SK-N-SH treated with all-trans-retinoic acid at 6 μM for 48 hours (cell line): ENCODE measurements around the gene TSHZ2.

Experiments
- ATAC-seq: fragments of 200-7000 bp; cut with Tn5 transposase; 3 replicates; pipeline ENCODE4 v1.9.1; 2020; ENCODE audit warnings: mild to moderate bottlenecking, moderate library complexity
- ARNTL ChIP-seq: fragments of 450-650 bp; formaldehyde crosslinking; IDR thresholded peaks from 2 replicates; pipeline ENCODE4 v1.5.0; 2020; ENCODE audit warnings: low read depth, mild to moderate bottlenecking, moderate library complexity, borderline replicate concordance
- BACH2 ChIP-seq: fragments of 250-450 bp; sonication (Bioruptor Pico); IDR thresholded peaks from 2 replicates; pipeline ENCODE4 v1.9.0; 2021; ENCODE audit warnings: mild to moderate bottlenecking, borderline replicate concordance
- CSDC2 ChIP-seq: fragments of 250-450 bp; sonication (Bioruptor Pico); IDR thresholded peaks from 2 replicates; pipeline ENCODE4 v1.5.0; 2020; ENCODE audit warnings: mild to moderate bottlenecking, moderate library complexity
- ESRRG ChIP-seq: fragments of 250-450 bp; sonication (Bioruptor Pico); IDR thresholded peaks from 2 replicates; pipeline ENCODE4 v1.6.1; 2021; ENCODE audit warnings: mild to moderate bottlenecking
- GLIS3 ChIP-seq: fragments of 250-450 bp; sonication (Bioruptor Pico); IDR thresholded peaks from 2 replicates; pipeline ENCODE4 v1.5.0; 2020; ENCODE audit warnings: mild to moderate bottlenecking, moderate library complexity
- ISL1 ChIP-seq: fragments of 250-450 bp; sonication (Bioruptor Pico); IDR thresholded peaks from 2 replicates; pipeline ENCODE4 v2.1.2; 2022; ENCODE audit warnings: mild to moderate bottlenecking, moderate library complexity
- OSR1 ChIP-seq: fragments of 250-450 bp; sonication (Bioruptor Pico); IDR thresholded peaks from 2 replicates; pipeline ENCODE4 v1.8.0; 2022; ENCODE audit warnings: moderate library complexity, mild to moderate bottlenecking, inconsistent platforms
- PPARA ChIP-seq: fragments of 250-450 bp; sonication (Bioruptor Pico); IDR thresholded peaks from 2 replicates; pipeline ENCODE4 v1.5.0; 2020; ENCODE audit warnings: mild to moderate bottlenecking, borderline replicate concordance
- RARB ChIP-seq: fragments of 250-450 bp; sonication (Bioruptor Pico); IDR thresholded peaks from 2 replicates; pipeline ENCODE4 v1.8.0; 2021; ENCODE audit warnings: mild to moderate bottlenecking, moderate library complexity
- SNAI2 ChIP-seq: fragments of 250-450 bp; sonication (Bioruptor Pico); IDR thresholded peaks from 2 replicates; pipeline ENCODE4 v1.5.0; 2020; ENCODE audit warnings: mild to moderate bottlenecking, moderate library complexity
- TCF4 ChIP-seq: fragments of 250-450 bp; sonication (Bioruptor Pico); IDR thresholded peaks from 2 replicates; pipeline ENCODE4 v1.8.0; 2021; ENCODE audit warnings: mild to moderate bottlenecking, moderate library complexity, borderline replicate concordance
- ZC3H10 ChIP-seq: fragments of 250-450 bp; sonication (Bioruptor Pico); IDR thresholded peaks from 2 replicates; pipeline ENCODE4 v1.5.1; 2021; ENCODE audit warnings: mild to moderate bottlenecking, moderate library complexity
- ZFP3 ChIP-seq: fragments of 250-450 bp; sonication (Bioruptor Pico); IDR thresholded peaks from 2 replicates; pipeline ENCODE4 v1.5.0; 2020; ENCODE audit warnings: mild to moderate bottlenecking, moderate library complexity
- ZFP30 ChIP-seq: fragments of 450-650 bp; formaldehyde crosslinking; IDR thresholded peaks from 2 replicates; pipeline ENCODE4 v1.5.0; 2022; ENCODE audit warnings: mild to moderate bottlenecking, moderate library complexity
- ZNF565 ChIP-seq: fragments of 450-650 bp; formaldehyde crosslinking; conservative IDR thresholded peaks from 2 replicates; pipeline ENCODE4 v1.5.0; 2020; ENCODE audit warnings: low read depth, mild to moderate bottlenecking, moderate library complexity
- ZNF70 ChIP-seq: fragments of 450-650 bp; formaldehyde crosslinking; IDR thresholded peaks from 2 replicates; pipeline ENCODE4 v1.5.0; 2020; ENCODE audit warnings: mild to moderate bottlenecking, moderate library complexity
- ZNF8 ChIP-seq: fragments of 450-650 bp; formaldehyde crosslinking; IDR thresholded peaks from 2 replicates; pipeline ENCODE4 v1.5.0; 2020; ENCODE audit warnings: mild to moderate bottlenecking, moderate library complexity
- TF ChIP-seq, protein P1 (sequence below): fragments of 250-450 bp; sonication (Bioruptor Pico); IDR thresholded peaks from 2 replicates; pipeline ENCODE4 v1.5.0; 2020; ENCODE audit warnings: mild to moderate bottlenecking, moderate library complexity
- TF ChIP-seq, protein P2 (sequence below): fragments of 250-450 bp; sonication (Bioruptor Pico); IDR thresholded peaks from 2 replicates; pipeline ENCODE4 v1.5.1; 2020; ENCODE audit warnings: low read depth, mild to moderate bottlenecking, moderate library complexity
- TF ChIP-seq, protein P3 (sequence below): fragments of 250-450 bp; sonication (Bioruptor Pico); IDR thresholded peaks from 2 replicates; pipeline ENCODE4 v1.8.0; 2020; ENCODE audit warnings: mild to moderate bottlenecking, moderate library complexity, borderline replicate concordance
- TF ChIP-seq, protein P4 (sequence below): fragments of 250-450 bp; sonication (Bioruptor Pico); IDR thresholded peaks from 2 replicates; pipeline ENCODE4 v1.8.0; 2021; ENCODE audit warnings: low read depth, mild to moderate bottlenecking, moderate library complexity, borderline replicate concordance

The TSHZ2 gene

DNA sequence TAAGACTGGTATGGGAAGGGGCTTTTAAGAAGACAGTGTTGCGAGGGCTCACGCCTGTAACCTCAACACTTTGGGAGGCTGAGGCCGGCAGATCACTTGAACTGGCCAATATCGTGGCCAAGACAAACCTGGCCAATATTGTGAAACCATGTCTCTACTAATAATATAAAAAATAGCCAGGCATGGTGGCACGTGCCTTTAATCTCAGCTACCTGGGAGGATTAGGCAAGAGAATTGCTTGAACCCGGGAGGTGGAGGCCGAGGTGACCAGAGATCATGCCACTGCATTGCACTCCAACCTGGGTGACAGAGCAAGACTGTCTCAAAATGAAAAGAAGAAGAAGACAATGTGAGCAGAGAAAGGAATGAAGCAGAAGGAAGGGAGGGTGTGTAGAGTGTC is 242.2 kb downstream of the TSHZ2 start:
- TF ChIP-seq OSR1 (CRISPR knock-in tag) (no peak), ZNF565 (no peak), CSDC2 (CRISPR knock-in tag) (no peak), GLIS3 (no peak), SNAI2 (CRISPR knock-in tag) (no peak), TCF4 (CRISPR knock-in tag) (no peak), ZNF70 (CRISPR knock-in tag) (no peak), ISL1 (CRISPR knock-in tag) (no peak), ZFP30 (CRISPR knock-in tag) (no peak), PPARA (CRISPR knock-in tag) (no peak), RARB (CRISPR knock-in tag) (no peak), ZNF8 (CRISPR knock-in tag) (no peak), ARNTL (CRISPR knock-in tag) (no peak), ZFP3 (CRISPR knock-in tag) (no peak), BACH2 (no peak), ESRRG (CRISPR knock-in tag) (no peak)
- TF ChIP-seq, protein P1, sequence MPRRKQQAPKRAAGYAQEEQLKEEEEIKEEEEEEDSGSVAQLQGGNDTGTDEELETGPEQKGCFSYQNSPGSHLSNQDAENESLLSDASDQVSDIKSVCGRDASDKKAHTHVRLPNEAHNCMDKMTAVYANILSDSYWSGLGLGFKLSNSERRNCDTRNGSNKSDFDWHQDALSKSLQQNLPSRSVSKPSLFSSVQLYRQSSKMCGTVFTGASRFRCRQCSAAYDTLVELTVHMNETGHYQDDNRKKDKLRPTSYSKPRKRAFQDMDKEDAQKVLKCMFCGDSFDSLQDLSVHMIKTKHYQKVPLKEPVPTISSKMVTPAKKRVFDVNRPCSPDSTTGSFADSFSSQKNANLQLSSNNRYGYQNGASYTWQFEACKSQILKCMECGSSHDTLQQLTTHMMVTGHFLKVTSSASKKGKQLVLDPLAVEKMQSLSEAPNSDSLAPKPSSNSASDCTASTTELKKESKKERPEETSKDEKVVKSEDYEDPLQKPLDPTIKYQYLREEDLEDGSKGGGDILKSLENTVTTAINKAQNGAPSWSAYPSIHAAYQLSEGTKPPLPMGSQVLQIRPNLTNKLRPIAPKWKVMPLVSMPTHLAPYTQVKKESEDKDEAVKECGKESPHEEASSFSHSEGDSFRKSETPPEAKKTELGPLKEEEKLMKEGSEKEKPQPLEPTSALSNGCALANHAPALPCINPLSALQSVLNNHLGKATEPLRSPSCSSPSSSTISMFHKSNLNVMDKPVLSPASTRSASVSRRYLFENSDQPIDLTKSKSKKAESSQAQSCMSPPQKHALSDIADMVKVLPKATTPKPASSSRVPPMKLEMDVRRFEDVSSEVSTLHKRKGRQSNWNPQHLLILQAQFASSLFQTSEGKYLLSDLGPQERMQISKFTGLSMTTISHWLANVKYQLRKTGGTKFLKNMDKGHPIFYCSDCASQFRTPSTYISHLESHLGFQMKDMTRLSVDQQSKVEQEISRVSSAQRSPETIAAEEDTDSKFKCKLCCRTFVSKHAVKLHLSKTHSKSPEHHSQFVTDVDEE (CRISPR knock-in tag): no peak
- TF ChIP-seq, protein P2, sequence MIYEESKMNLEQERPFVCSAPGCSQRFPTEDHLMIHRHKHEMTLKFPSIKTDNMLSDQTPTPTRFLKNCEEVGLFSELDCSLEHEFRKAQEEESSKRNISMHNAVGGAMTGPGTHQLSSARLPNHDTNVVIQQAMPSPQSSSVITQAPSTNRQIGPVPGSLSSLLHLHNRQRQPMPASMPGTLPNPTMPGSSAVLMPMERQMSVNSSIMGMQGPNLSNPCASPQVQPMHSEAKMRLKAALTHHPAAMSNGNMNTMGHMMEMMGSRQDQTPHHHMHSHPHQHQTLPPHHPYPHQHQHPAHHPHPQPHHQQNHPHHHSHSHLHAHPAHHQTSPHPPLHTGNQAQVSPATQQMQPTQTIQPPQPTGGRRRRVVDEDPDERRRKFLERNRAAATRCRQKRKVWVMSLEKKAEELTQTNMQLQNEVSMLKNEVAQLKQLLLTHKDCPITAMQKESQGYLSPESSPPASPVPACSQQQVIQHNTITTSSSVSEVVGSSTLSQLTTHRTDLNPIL (CRISPR knock-in tag): no peak
- TF ChIP-seq, protein P3, sequence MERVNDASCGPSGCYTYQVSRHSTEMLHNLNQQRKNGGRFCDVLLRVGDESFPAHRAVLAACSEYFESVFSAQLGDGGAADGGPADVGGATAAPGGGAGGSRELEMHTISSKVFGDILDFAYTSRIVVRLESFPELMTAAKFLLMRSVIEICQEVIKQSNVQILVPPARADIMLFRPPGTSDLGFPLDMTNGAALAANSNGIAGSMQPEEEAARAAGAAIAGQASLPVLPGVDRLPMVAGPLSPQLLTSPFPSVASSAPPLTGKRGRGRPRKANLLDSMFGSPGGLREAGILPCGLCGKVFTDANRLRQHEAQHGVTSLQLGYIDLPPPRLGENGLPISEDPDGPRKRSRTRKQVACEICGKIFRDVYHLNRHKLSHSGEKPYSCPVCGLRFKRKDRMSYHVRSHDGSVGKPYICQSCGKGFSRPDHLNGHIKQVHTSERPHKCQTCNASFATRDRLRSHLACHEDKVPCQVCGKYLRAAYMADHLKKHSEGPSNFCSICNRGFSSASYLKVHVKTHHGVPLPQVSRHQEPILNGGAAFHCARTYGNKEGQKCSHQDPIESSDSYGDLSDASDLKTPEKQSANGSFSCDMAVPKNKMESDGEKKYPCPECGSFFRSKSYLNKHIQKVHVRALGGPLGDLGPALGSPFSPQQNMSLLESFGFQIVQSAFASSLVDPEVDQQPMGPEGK (CRISPR knock-in tag): no peak
- TF ChIP-seq, protein P4, sequence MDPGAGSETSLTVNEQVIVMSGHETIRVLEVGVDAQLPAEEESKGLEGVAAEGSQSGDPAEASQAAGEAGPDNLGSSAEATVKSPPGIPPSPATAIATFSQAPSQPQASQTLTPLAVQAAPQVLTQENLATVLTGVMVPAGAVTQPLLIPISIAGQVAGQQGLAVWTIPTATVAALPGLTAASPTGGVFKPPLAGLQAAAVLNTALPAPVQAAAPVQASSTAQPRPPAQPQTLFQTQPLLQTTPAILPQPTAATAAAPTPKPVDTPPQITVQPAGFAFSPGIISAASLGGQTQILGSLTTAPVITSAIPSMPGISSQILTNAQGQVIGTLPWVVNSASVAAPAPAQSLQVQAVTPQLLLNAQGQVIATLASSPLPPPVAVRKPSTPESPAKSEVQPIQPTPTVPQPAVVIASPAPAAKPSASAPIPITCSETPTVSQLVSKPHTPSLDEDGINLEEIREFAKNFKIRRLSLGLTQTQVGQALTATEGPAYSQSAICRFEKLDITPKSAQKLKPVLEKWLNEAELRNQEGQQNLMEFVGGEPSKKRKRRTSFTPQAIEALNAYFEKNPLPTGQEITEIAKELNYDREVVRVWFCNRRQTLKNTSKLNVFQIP (CRISPR knock-in tag): no peak
- no peak for ATAC-seq

DNA sequence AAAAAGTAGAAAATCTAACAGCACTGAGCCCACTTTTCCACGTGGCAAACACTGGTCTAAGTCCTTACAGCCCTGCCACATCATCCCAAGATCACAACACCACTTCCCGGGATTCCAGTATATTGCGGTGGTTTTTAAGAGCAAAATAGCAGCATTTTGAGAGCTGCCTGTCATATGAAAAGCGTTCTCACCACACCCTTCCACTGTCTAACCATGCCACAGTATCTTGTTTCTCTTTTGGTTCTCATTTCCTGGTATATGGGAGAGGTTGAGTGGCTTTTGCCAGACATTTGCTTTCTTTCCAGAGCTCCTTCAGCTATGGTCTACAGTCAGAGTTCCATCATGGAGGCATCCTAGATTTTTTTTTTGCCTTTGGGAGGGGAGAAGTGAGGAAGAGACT is 243.0 kb downstream of the TSHZ2 start:
- no peak for ATAC-seq
- no peak for TF ChIP-seq ZC3H10 (CRISPR knock-in tag)
- TF ChIP-seq, protein P3 (CRISPR knock-in tag): no peak
- TF ChIP-seq, protein P4 (CRISPR knock-in tag): no peak
- TF ChIP-seq ESRRG (CRISPR knock-in tag): no peak
- TF ChIP-seq TCF4 (CRISPR knock-in tag): no peak
- no peak for TF ChIP-seq ARNTL (CRISPR knock-in tag)
- TF ChIP-seq PPARA (CRISPR knock-in tag): no peak
- no peak for TF ChIP-seq ZNF565
- TF ChIP-seq BACH2: no peak
- TF ChIP-seq ZNF8 (CRISPR knock-in tag): no peak
- no peak for TF ChIP-seq ZNF70 (CRISPR knock-in tag)
- TF ChIP-seq, all 23 proteins: peak for 0
